ENCODE results near the gene HEXD. TPM values are rescaled to one million over a fixed set of nuclear protein-coding genes. Genes with fewer than 3 reads are reported as not detected.

The HEXD gene
- total and polyA plus RNA-seq, 10 of the 15 experiments (the other 5 are each of a cell fraction or from before 2014, with no cell fraction given) = 1.6 to 24.2 (median 7.0) TPM

DNA sequence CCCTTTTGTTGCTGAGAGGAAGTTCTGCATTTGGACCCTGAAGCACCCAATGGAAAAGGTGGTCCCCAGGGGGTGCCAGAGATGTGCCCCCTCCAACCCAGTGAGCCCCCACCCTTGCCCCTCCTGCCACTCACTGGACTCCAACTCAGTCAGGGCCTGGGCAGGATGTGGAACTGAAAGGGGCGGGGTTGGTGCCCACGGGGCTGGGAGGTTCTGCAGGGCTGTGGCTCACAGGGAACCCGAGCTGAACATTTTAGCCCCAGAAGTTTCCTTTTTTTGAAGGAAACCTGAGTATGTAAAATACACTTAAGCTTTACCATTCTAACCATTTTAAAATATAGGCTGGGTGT, 16.0 kb downstream of the HEXD start:
- intact Hi-C loops (cut with micrococcal nuclease; ENCODE audit: unreplicated experiment) = no loop called here
- Histone ChIP-seq H3K4me2 (ENCODE audit: control insufficient read depth, insufficient read depth) (no peak overlapping the region), H3K4me3 (no peak overlapping the region), H3K9me3 (replicated peaks; ENCODE audit: control insufficient read depth, insufficient read depth, low read length) (no peaks in the 10 kb centered on the region), H3K4me1 (ENCODE audit: control insufficient read depth, insufficient read depth, low read length) (peaks cover 3% of the 10 kb centered on the region), H2AFZ (ENCODE audit: control insufficient read depth, low read depth, low read length) (no peak overlapping the region), H3K36me3 (ENCODE audit: control insufficient read depth in 2 of 2, insufficient read depth in 2 of 2, low read length in 1 of 2) (no peaks in the 10 kb centered on the region), H3K79me2 (ENCODE audit: control insufficient read depth, insufficient read depth, low read length) (no peaks in the 10 kb centered on the region), H3K9ac (ENCODE audit: control insufficient read depth, insufficient read depth, low read length) (no peak overlapping the region), H3K27ac (ENCODE audit: control insufficient read depth, insufficient read depth) (no peak overlapping the region), H4K20me1 (ENCODE audit: control insufficient read depth, insufficient read depth) (no peaks in the 10 kb centered on the region), H3K27me3 (replicated peaks in 1 of 2; ENCODE audit: control insufficient read depth in 2 of 2, insufficient read depth in 2 of 2, low read length in 1 of 2) (no peaks in the 10 kb centered on the region)
- DNase-seq (ENCODE audit: low read depth, low spot score) = no peak
- POLR2A ChIA-PET = interaction anchor here (0.9 to 1.0 kb wide), 2 partner anchors 9 to 85 kb away, joined by 3 read pairs; no protein-coding TSS in a partner anchor
- SMC1A ChIA-PET (ENCODE audit: uncharacterized antibody, unreplicated experiment) = no interaction called here
- CTCF ChIA-PET = interaction anchor here (1.6 to 2.2 kb wide), 2 partner anchors 9 to 11 kb away, joined by 5 to 7 read pairs; no protein-coding TSS in a partner anchor
- peak; percentile 87 for ATAC-seq
- peak; percentile 57; the same call in 1 of the 2 replicates for TF ChIP-seq PKNOX1 (IDR thresholded peaks at IDR 0.05)
- no peak for TF ChIP-seq E2F8 (IDR thresholded peaks at IDR 0.05; ENCODE audit: low read depth, partially characterized antibody)
- BruUV-seq (replicated peaks) = no TSS peak
- FAIRE-seq = no peak
- RAD21 ChIA-PET (ENCODE audit: unreplicated experiment) = no interaction called here
- in situ Hi-C loops (cut with MboI) = no loop called here
- 0% methylated on average over 3 of the region's 3 CpGs for WGBS (ENCODE audit: insufficient coverage, insufficient replicate concordance, low lambda C conversion rate, missing lambda C conversion rate)

DNA sequence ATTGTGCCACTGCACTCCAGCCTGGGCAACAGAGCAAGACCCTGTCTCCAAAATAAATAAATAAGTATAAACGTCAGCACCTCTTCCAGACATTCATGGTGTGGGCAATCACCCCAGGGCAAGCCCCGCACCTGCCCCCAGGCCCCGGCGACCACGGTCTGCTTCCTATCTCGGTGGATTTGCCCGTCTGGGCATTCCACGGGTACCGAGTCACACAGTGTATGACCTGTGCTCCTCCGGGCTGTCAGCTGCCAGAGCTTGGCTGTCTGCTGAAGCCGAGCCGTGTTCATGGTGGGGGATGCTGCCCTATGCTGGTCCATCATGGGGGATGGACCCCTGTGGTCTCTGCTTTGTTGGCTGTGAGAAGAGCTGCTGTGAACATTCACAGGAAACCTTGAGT, 17.0 kb downstream of the HEXD start:
- 71% methylated on average over 12 of the region's 12 CpGs for WGBS (ENCODE audit: insufficient coverage, insufficient replicate concordance, low lambda C conversion rate, missing lambda C conversion rate)
- TF ChIP-seq MXI1 (IDR thresholded peaks at IDR 0.05; ENCODE audit: low read depth, low read length) = no peak
- no peak overlapping the region for H3K27ac ChIP-seq (ENCODE audit: control insufficient read depth, insufficient read depth)
- ChIA-PET CTCF (interaction anchor here (1.6 to 2.2 kb wide), 2 partner anchors 10 to 12 kb away, joined by 5 to 7 read pairs; no protein-coding TSS in a partner anchor), SMC1A (ENCODE audit: uncharacterized antibody, unreplicated experiment) (no interaction called here), POLR2A (interaction anchor here (0.9 kb wide), 1 partner anchor 8 kb away, joined by 3 read pairs; no protein-coding TSS in a partner anchor), RAD21 (ENCODE audit: unreplicated experiment) (no interaction called here)
- H4K20me1 ChIP-seq (ENCODE audit: control insufficient read depth, insufficient read depth) = no peaks in the 10 kb centered on the region
- intact Hi-C loops (cut with micrococcal nuclease; ENCODE audit: unreplicated experiment) (no loop called here), in situ Hi-C loops (cut with MboI) (no loop called here)
- H3K9me3 ChIP-seq (replicated peaks; ENCODE audit: control insufficient read depth, insufficient read depth, low read length) = no peaks in the 10 kb centered on the region
- no peak for DNase-seq (ENCODE audit: low read depth, low spot score)
- no peak overlapping the region for H3K9ac ChIP-seq (ENCODE audit: control insufficient read depth, insufficient read depth, low read length)
- H3K4me1 ChIP-seq (ENCODE audit: control insufficient read depth, insufficient read depth, low read length) = peaks cover 3% of the 10 kb centered on the region
- H2AFZ ChIP-seq (ENCODE audit: control insufficient read depth, low read depth, low read length) = no peak overlapping the region
- H3K79me2 ChIP-seq (ENCODE audit: control insufficient read depth, insufficient read depth, low read length) = no peaks in the 10 kb centered on the region
- ATAC-seq = no peak
- no peak overlapping the region for H3K4me2 ChIP-seq (ENCODE audit: control insufficient read depth, insufficient read depth)
- H3K4me3 ChIP-seq = no peak overlapping the region
- BruUV-seq (replicated peaks) = no TSS peak
- FAIRE-seq = no peak
- no peaks in the 10 kb centered on the region for H3K36me3 ChIP-seq (ENCODE audit: control insufficient read depth in 2 of 2, insufficient read depth in 2 of 2, low read length in 1 of 2)
- H3K27me3 ChIP-seq (replicated peaks in 1 of 2; ENCODE audit: control insufficient read depth in 2 of 2, insufficient read depth in 2 of 2, low read length in 1 of 2) = no peaks in the 10 kb centered on the region

Measured in GM12878 (cell line).